Suprapubic skin (tissue), 4 donors: ENCODE measurements around the gene NKD2.

ENCODE experiments used
- EP300 ChIP-seq: sonication (generic); formaldehyde crosslinking; IDR thresholded peaks from one replicate; pipeline ENCODE4 v1.6.1; 2017; ENCODE audit warnings: antibody characterized with exemption
- POLR2AphosphoS5 ChIP-seq, 3 donors: sonication (generic); formaldehyde crosslinking; IDR thresholded peaks; one replicate each; pipeline ENCODE4 v1.6.1; 2017; ENCODE audit warnings: antibody characterized with exemption in 3 of 3
- TF ChIP-seq, protein P1 (sequence below), 2 donors: fragments of 200-600 bp in 1 of 2; fragments of 450-650 bp in 1 of 2; sonication (generic) in 1 of 2; IDR thresholded peaks; one replicate each; pipeline ENCODE4 v1.5.1; 2016 to 2019; ENCODE audit warnings: antibody characterized with exemption in 2 of 2, mild to moderate bottlenecking in 1 of 2, moderate library complexity in 1 of 2

DNA sequence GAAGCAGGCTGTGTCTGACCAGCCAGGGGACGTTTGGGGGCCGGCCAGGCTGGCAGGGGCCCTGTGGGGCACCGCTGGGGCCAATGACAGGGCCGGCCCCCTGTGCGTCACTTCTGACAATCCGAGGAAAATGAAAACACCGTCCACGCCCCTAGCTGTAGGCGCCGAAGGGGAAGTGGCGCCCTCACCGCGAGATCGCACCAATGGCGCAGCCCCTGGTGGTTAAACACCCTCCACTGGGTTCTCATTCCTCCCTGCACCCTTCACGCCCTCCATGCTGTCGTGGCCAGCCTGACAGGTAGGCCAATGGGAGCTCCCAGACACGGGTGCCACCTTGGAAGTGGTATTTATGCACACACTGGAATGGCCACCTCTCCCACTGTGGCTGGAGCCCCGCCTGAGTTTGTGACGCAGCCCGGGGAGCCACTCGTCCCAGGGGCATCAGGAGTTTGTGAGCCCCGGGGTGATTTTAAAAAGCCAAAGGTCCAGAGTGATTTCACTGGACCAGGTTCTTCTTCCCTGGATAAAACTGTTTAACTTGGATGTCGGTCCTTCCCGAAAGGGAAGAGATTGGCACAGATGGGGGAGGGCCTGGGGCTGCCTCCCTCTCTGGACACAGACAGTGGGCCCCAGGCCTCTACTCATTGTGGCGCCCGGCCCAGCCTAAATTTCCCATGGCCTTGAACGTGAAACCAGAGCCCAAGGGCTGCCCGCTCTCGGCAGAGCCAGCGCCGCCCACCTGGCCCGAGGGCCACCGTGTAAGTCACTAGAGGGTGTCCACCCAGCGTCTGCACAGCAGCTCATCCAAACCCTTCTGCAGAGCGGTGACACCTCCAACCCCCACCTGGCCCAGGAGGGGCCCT is 49.7 kb downstream of the NKD2 start:
- TF ChIP-seq, protein P1, sequence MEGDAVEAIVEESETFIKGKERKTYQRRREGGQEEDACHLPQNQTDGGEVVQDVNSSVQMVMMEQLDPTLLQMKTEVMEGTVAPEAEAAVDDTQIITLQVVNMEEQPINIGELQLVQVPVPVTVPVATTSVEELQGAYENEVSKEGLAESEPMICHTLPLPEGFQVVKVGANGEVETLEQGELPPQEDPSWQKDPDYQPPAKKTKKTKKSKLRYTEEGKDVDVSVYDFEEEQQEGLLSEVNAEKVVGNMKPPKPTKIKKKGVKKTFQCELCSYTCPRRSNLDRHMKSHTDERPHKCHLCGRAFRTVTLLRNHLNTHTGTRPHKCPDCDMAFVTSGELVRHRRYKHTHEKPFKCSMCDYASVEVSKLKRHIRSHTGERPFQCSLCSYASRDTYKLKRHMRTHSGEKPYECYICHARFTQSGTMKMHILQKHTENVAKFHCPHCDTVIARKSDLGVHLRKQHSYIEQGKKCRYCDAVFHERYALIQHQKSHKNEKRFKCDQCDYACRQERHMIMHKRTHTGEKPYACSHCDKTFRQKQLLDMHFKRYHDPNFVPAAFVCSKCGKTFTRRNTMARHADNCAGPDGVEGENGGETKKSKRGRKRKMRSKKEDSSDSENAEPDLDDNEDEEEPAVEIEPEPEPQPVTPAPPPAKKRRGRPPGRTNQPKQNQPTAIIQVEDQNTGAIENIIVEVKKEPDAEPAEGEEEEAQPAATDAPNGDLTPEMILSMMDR (IDR thresholded peaks at IDR 0.05): no peak
- no peak for TF ChIP-seq POLR2AphosphoS5 (IDR thresholded peaks at IDR 0.05)
- no peak for TF ChIP-seq EP300
